CD4-positive, alpha-beta memory T cell (primary cell): ENCODE results near the gene STX5. TPM values are rescaled to one million over a fixed set of nuclear protein-coding genes. Genes with fewer than 3 reads are reported as not detected.
A peak's percentile ranks its signal among the peaks of the same experiment; 100 is the strongest.
"Not testable (repeated sequence)": the region's sequence is repeated elsewhere in the genome, so short reads cannot be mapped to it uniquely, and the experiment has no call there.

Experiments used
- CTCF ChIA-PET: fragments of 350-600 bp; sonication (Branson Sonifier 250); formaldehyde crosslinking; loops from one replicate; lab custom pipeline; 2021; ENCODE audit warnings: inconsistent platforms; ENCODE audit not compliant: partially characterized antibody; lab: Charles Lee
- POLR2A ChIA-PET: fragments of 350-600 bp; sonication (Branson Sonifier 250); formaldehyde crosslinking; loops from one replicate; lab custom pipeline; 2021; ENCODE audit not compliant: partially characterized antibody; lab: Charles Lee
- DNase-seq, 5 donors: peaks; one replicate each; pipeline versions ENCODE4 v3.0.0 to v3.0.0-alpha.2; 2020 to 2022; ENCODE audit warnings: mixed read lengths in 1 of 5
- H3K27ac ChIP-seq: one replicate; pipeline ENCODE4 v1.7.0; 2013; ENCODE audit warnings: low read depth, low read length
- H3K27me3 ChIP-seq: 2 replicates; pipeline ENCODE4 v1.7.0; 2013; ENCODE audit warnings: mild to moderate bottlenecking, low read length, moderate library complexity; ENCODE audit not compliant: insufficient read depth
- H3K36me3 ChIP-seq: 2 replicates; pipeline ENCODE4 v1.7.0; 2013; ENCODE audit warnings: mild to moderate bottlenecking, low read length, moderate library complexity; ENCODE audit not compliant: insufficient read depth
- H3K4me1 ChIP-seq: 2 replicates; pipeline ENCODE4 v1.7.0; 2013; ENCODE audit warnings: mild to moderate bottlenecking, low read length, moderate library complexity; ENCODE audit not compliant: insufficient read depth
- H3K4me3 ChIP-seq, 2 donors: one replicate each; pipeline ENCODE4 v1.7.0; 2013; ENCODE audit warnings: low read length in 2 of 2, mild to moderate bottlenecking in 1 of 2
- H3K9me3 ChIP-seq, 2 donors: one replicate each; pipeline ENCODE4 v1.7.0; 2013; ENCODE audit warnings: low read length in 2 of 2, control low read depth in 1 of 2; ENCODE audit not compliant: control insufficient read depth in 1 of 2
- H3K27ac Mint-ChIP-seq, 7 donors: one replicate each; pipeline ENCODE4 v1.8.0; 2020 to 2021; ENCODE audit warnings: mixed read lengths in 7 of 7, mild to moderate bottlenecking in 6 of 7, inconsistent platforms in 3 of 7, moderate library complexity in 3 of 7
- H3K27me3 Mint-ChIP-seq, 2 donors: one replicate each; pipeline ENCODE4 v1.8.0; 2020 to 2021; ENCODE audit warnings: mixed read lengths in 2 of 2
- H3K36me3 Mint-ChIP-seq, 2 donors: one replicate each; pipeline ENCODE4 v1.8.0; 2020 to 2021; ENCODE audit warnings: mixed read lengths in 2 of 2, inconsistent platforms in 1 of 2, mild to moderate bottlenecking in 1 of 2
- H3K4me1 Mint-ChIP-seq, 4 donors: one replicate each; pipeline ENCODE4 v1.8.0; 2020 to 2021; ENCODE audit warnings: mixed read lengths in 4 of 4, mild to moderate bottlenecking in 1 of 4
- H3K4me3 Mint-ChIP-seq, 8 donors: one replicate each; pipeline ENCODE4 v1.8.0; 2020 to 2021; ENCODE audit warnings: mixed read lengths in 8 of 8, mild to moderate bottlenecking in 7 of 8, moderate library complexity in 6 of 8, inconsistent platforms in 3 of 8
- H3K9me3 Mint-ChIP-seq, 8 donors: one replicate each; pipeline ENCODE4 v1.8.0; 2020 to 2021; ENCODE audit warnings: mixed read lengths in 8 of 8, mild to moderate bottlenecking in 5 of 8, inconsistent platforms in 3 of 8, moderate library complexity in 1 of 8
- intact Hi-C: fragments of 100-400 bp; cut with micrococcal nuclease; formaldehyde crosslinking; loops from one replicate; pipeline ENCODE4 v1.15.1; 2023
- polyA plus RNA-seq, 2 donors: library from polyadenylated mRNA; unstranded; fragments of 300-500 nt; fragmentation: Illumina TruSeq; gene quantifications; one replicate each; pipeline ENCODE4 v1.2.3, GENCODE V29; 2021
- total RNA-seq, 2 experiments: library from RNA; stranded (reverse); gene quantifications; one replicate each; pipeline ENCODE4 v1.2.3, GENCODE V29; 2021

The STX5 gene
- total and polyA plus RNA-seq, 4 experiments from 2014 or later = 30.4 to 67.9 (median 48.9) TPM

GRCh38 chr11:62832336-62833234 lies 734 bp upstream of the STX5 start, which contains the start of gene TEX54:
Gene TEX54 (minus strand): TSS chr11:62832841.
- DNase-seq = no peak
- H3K27ac ChIP-seq = peak within 1 kb of the TSS; percentile 97
- peaks cover 33% of the 10 kb centered on the region for H3K4me1 ChIP-seq
- peak within 1 kb of the TSS; percentile 94 to 100 (median 99) for H3K27ac Mint-ChIP-seq
- peak within 1 kb of the TSS; percentile 82 to 85 for H3K4me3 ChIP-seq
- H3K36me3 ChIP-seq = peaks cover 25% of the 10 kb centered on the region
- H3K27me3 ChIP-seq = no peaks in the 10 kb centered on the region
- H3K36me3 Mint-ChIP-seq = peaks cover 13 to 51% of the 10 kb centered on the region in 2 donors
- CTCF ChIA-PET = interaction anchor here (2.2 kb wide), 1 partner anchor 46 kb away, joined by 11 read pairs; the partner anchor contains the start of gene TMEM179B
- H3K9me3 Mint-ChIP-seq = no peaks in the 10 kb centered on the region
- no peaks in the 10 kb centered on the region for H3K27me3 Mint-ChIP-seq
- peak within 1 kb of the TSS; percentile 94 to 100 (median 98) for H3K4me3 Mint-ChIP-seq
- H3K9me3 ChIP-seq = no peaks in the 10 kb centered on the region
- POLR2A ChIA-PET = interaction anchor here (0.5 to 13.8 kb wide), 28 partner anchors 9 to 1485 kb away, joined by 3 to 801 read pairs (median 6); partner anchors contain the start of genes B3GAT3, C11orf98, CSKMT and EEF1G
- H3K4me1 Mint-ChIP-seq = peaks cover 22 to 56% (median 42%) of the 10 kb centered on the region in 4 donors
- intact Hi-C loops = loop anchor here (1.0 to 2.0 kb wide), 7 partner anchors 24 to 233 kb away; partner anchors contain the start of genes NXF1, TMEM179B and TTC9C

DNA sequence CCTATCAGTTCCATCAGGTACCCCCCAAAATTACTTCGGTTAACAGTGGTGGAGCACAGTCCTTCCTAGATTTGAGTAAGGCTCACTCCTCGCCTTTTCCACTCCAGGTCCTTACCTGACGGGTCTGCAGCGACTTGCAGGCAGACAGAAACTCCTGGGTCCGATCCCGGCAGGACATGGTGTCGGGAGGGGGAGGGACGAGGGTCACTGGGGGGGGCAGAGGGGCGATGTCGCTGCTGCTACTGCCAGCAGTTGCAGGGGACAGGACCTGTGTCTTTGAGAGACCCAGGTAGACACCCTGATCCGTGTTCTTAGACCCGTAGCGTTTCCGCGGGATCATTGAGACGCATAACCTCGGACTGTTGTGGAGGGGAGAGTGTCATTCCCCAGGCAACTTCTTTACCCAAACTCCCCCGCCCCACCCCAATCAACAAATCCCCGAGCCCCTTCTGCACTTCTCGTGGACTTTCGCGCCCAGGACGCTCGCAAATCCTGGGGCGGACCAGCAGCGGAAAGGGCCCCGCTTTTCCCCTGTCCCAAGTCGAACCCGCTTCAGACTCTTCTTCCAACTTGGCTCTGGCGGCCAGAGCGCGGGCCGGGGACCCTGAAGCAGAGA lies 839 bp downstream of the STX5 start:
- Histone ChIP-seq H3K9me3 (no peaks in the 10 kb centered on the region), H3K27ac (peak overlapping the region; percentile 97), H3K27me3 (no peaks in the 10 kb centered on the region), H3K4me1 (peaks cover 30% of the 10 kb centered on the region), H3K4me3 (peak overlapping the region; percentile 81 to 82), H3K36me3 (peaks cover 30% of the 10 kb centered on the region)
- peaks cover 21 to 54% (median 39%) of the 10 kb centered on the region in 4 donors for H3K4me1 Mint-ChIP-seq
- peaks cover 14 to 51% of the 10 kb centered on the region in 2 donors for H3K36me3 Mint-ChIP-seq
- ChIA-PET POLR2A (interaction anchor here (0.8 to 13.8 kb wide), 27 partner anchors 9 to 1487 kb away, joined by 3 to 801 read pairs (median 8); partner anchors contain the start of genes C11orf98, CSKMT, GANAB and HNRNPUL2), CTCF (interaction anchor here (0.7 to 2.2 kb wide), 2 partner anchors 44 to 45 kb away, joined by 4 to 11 read pairs; partner anchors contain the start of gene TMEM179B)
- peak overlapping the region; percentile 94 to 100 (median 99) for H3K27ac Mint-ChIP-seq
- H3K4me3 Mint-ChIP-seq = peak overlapping the region; percentile 94 to 100 (median 98)
- intact Hi-C loops = loop anchor here (1.0 kb wide), 2 partner anchors 8 to 78 kb away; partner anchors contain the start of gene WDR74
- H3K27me3 Mint-ChIP-seq = no peaks in the 10 kb centered on the region
- no peaks in the 10 kb centered on the region for H3K9me3 Mint-ChIP-seq
- no peak for DNase-seq

DNA sequence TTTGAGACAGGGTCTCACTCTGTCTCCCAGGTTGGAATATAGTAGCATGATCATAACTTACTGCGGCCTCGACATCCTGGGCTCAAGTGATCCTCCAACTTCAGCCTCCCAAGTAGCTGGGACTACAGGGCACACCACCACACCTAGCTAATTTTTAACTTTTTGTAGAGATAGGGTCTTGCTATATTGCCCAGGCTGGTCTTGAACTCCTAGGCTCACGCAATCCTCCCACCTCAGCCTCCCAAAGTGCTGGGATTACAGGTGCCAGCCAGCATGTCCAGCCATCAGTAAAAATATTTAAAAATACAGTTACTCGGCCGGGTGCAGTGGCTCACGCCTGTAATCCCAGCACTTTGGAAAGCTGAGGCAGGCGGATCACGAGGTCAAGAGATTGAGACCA lies 3.7 kb downstream of the STX5 start:
- H3K27ac Mint-ChIP-seq, H3K27me3 ChIP-seq, H3K4me3 Mint-ChIP-seq, H3K9me3 ChIP-seq, H3K27ac ChIP-seq, intact Hi-C loops, H3K27me3 Mint-ChIP-seq, DNase-seq, H3K4me3 ChIP-seq, H3K9me3 Mint-ChIP-seq: not testable (repeated sequence)
- CTCF ChIA-PET = interaction anchor here (1.0 kb wide), 1 partner anchor 42 kb away, joined by 5 read pairs; no protein-coding TSS in a partner anchor
- POLR2A ChIA-PET = interaction anchor here (1.3 to 4.4 kb wide), 7 partner anchors 12 to 34 kb away, joined by 3 to 22 read pairs (median 6); partner anchors contain the start of genes NXF1 and WDR74
- H3K4me1 Mint-ChIP-seq = peaks cover 16 to 40% (median 28%) of the 10 kb centered on the region in 4 donors
- Histone ChIP-seq H3K4me1 (peaks cover 23% of the 10 kb centered on the region), H3K36me3 (peaks cover 41% of the 10 kb centered on the region)
- H3K36me3 Mint-ChIP-seq = peaks cover 28 to 56% of the 10 kb centered on the region in 2 donors

DNA sequence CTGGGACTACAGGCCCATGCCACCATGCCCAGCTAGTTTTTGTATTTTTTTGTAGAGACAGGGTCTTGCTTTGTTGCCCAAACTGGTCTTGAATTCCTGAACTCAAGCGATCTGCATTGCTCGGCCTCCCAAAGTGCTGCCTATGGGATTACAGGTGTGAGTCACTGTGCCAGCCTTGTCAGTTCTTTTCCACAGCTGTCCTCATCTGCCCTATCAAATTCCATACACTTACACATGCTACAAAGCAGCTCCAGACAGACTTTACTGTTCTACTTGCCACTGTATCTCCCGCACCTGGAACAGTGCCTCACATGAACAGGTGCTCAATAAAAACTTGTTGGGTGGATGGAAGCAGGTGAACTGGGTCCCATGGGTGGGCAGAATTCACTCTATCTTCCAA lies 8.2 kb downstream of the STX5 start:
- CTCF ChIA-PET = interaction anchor here (1.2 kb wide), 1 partner anchor 38 kb away, joined by 6 read pairs; no protein-coding TSS in a partner anchor
- Mint-ChIP-seq H3K4me3 (no peak overlapping the region), H3K36me3 (peaks cover 49 to 65% of the 10 kb centered on the region in 2 donors), H3K9me3 (no peaks in the 10 kb centered on the region), H3K4me1 (peaks cover 3 to 12% (median 9%) of the 10 kb centered on the region in 4 donors), H3K27ac (peak overlapping the region in 2 of 7 donors; percentile 36 to 70), H3K27me3 (no peaks in the 10 kb centered on the region)
- no peak overlapping the region for H3K4me3 ChIP-seq
- H3K9me3 ChIP-seq = no peaks in the 10 kb centered on the region
- H3K27me3 ChIP-seq = no peaks in the 10 kb centered on the region
- H3K27ac ChIP-seq = no peak overlapping the region
- H3K36me3 ChIP-seq = peaks cover 61% of the 10 kb centered on the region
- no peaks in the 10 kb centered on the region for H3K4me1 ChIP-seq
- no peak for DNase-seq
- intact Hi-C loops = no loop called here
- POLR2A ChIA-PET = interaction anchor here (1.2 to 1.9 kb wide), 3 partner anchors 9 to 32 kb away, joined by 4 to 14 read pairs (median 6); partner anchors contain the start of genes STX5, TEX54 and WDR74

GRCh38 chr11:62817129-62817528 lies 14.7 kb downstream of the STX5 start:
- Mint-ChIP-seq H3K4me3 (no peak overlapping the region), H3K36me3 (peaks cover 17 to 31% of the 10 kb centered on the region in 2 donors), H3K27me3 (no peaks in the 10 kb centered on the region), H3K27ac (no peak overlapping the region), H3K9me3 (no peaks in the 10 kb centered on the region), H3K4me1 (peaks cover 0 to 3% (median 0%) of the 10 kb centered on the region in 4 donors)
- Histone ChIP-seq H3K36me3 (peaks cover 10% of the 10 kb centered on the region), H3K4me3 (no peak overlapping the region), H3K9me3 (no peaks in the 10 kb centered on the region), H3K27me3 (no peaks in the 10 kb centered on the region), H3K27ac (no peak overlapping the region), H3K4me1 (no peaks in the 10 kb centered on the region)
- intact Hi-C loops = no loop called here
- POLR2A ChIA-PET = interaction anchor here (1.2 to 4.6 kb wide), 7 partner anchors 10 to 38 kb away, joined by 3 to 18 read pairs (median 5); partner anchors contain the start of genes NXF1, TMEM179B and WDR74
- no peak for DNase-seq
- CTCF ChIA-PET = interaction anchor here (1.1 kb wide), 1 partner anchor 44 kb away, joined by 5 read pairs; no protein-coding TSS in a partner anchor

DNA sequence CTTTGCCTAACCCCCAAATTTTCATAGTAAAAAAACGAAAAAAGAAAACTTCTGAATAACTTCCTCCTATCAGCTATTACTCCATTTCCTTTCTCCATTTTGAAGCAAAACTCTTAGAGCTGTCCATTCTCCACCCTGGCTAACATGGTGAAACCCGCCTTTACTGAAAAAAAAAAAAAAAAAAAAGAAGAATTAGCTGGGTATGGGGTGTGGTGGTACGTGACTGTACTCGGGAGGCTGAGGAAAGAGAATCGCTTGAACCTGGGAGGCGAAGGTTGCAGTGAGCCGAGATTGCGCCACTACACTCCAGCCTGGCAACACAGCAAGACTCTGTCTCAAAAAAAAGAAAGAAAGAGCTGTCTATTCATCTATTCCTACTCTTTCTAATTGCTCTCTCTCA lies 15.3 kb downstream of the STX5 start:
- H3K4me3 Mint-ChIP-seq = no peak overlapping the region
- no peaks in the 10 kb centered on the region for H3K9me3 Mint-ChIP-seq
- Histone ChIP-seq H3K9me3 (no peaks in the 10 kb centered on the region), H3K4me1 (no peaks in the 10 kb centered on the region), H3K4me3 (no peak overlapping the region), H3K36me3 (peaks cover 9% of the 10 kb centered on the region), H3K27ac (no peak overlapping the region), H3K27me3 (no peaks in the 10 kb centered on the region)
- H3K27me3 Mint-ChIP-seq = no peaks in the 10 kb centered on the region
- H3K27ac Mint-ChIP-seq = no peak overlapping the region
- ChIA-PET CTCF (interaction anchor here (0.6 to 1.1 kb wide), 3 partner anchors 16 to 478 kb away, joined by 3 to 7 read pairs (median 5); no protein-coding TSS in a partner anchor), POLR2A (interaction anchor here (0.7 to 4.6 kb wide), 9 partner anchors 10 to 63 kb away, joined by 3 to 18 read pairs (median 5); partner anchors contain the start of genes NXF1, STX5, TEX54 and TMEM179B)
- intact Hi-C loops = no loop called here
- H3K4me1 Mint-ChIP-seq = peaks cover 0 to 3% (median 0%) of the 10 kb centered on the region in 4 donors
- H3K36me3 Mint-ChIP-seq = peaks cover 17 to 31% of the 10 kb centered on the region in 2 donors
- DNase-seq = no peak
